Right lobe of liver (tissue), 6 donors: ENCODE measurements around the gene GSG1L. TPM values are rescaled to one million over a fixed set of nuclear protein-coding genes. Genes with fewer than 3 reads are reported as not detected.

Source experiments
- ATAC-seq, 4 donors: fragments of 200-7000 bp; cut with Tn5 transposase; one replicate each; pipeline ENCODE4 v1.9.1; 2020; ENCODE audit warnings: mild to moderate bottlenecking in 4 of 4, moderate library complexity in 4 of 4
- DNase-seq, 3 donors: peaks; one replicate each; pipeline ENCODE4 v3.0.0-alpha.2; 2020
- H3K27ac ChIP-seq, 3 donors: fragments of 200-600 bp; one replicate each; pipeline ENCODE4 v1.8.0; 2022
- H3K27me3 ChIP-seq, 2 donors: fragments of 200-600 bp; one replicate each; pipeline ENCODE4 v1.8.0; 2022
- H3K36me3 ChIP-seq, 4 donors: fragments of 200-600 bp; sonication (generic) in 1 of 4; one replicate each; pipeline versions ENCODE4 v1.5.1 to v1.8.0; 2017 to 2022; ENCODE audit warnings: control low read depth in 1 of 4
- H3K4me1 ChIP-seq, 4 donors: fragments of 200-600 bp; sonication (generic) in 1 of 4; one replicate each; pipeline versions ENCODE4 v1.5.1 to v1.8.0; 2017 to 2022; ENCODE audit warnings: control low read depth in 1 of 4
- H3K4me3 ChIP-seq, 3 donors: fragments of 200-600 bp; one replicate each; pipeline ENCODE4 v1.8.0; 2022
- H3K9me3 ChIP-seq, 4 donors: fragments of 200-600 bp; sonication (generic) in 1 of 4; one replicate each; pipeline versions ENCODE4 v1.5.1 to v1.8.0; 2017 to 2022; ENCODE audit warnings: control low read depth in 1 of 4
- POLR2A ChIP-seq: fragments of 450-650 bp; IDR thresholded peaks from one replicate; pipeline ENCODE4 v1.6.1; 2017; ENCODE audit warnings: antibody characterized with exemption, mild to moderate bottlenecking
- WGBS: methylation state at CpG from one replicate; pipeline ENCODE4 v1.1.6; 2018; ENCODE audit warnings: low coverage, low lambda C conversion rate; ENCODE audit not compliant: insufficient coverage; ENCODE audit errors: missing lambda C conversion rate; 5-methylcytosine and 5-hydroxymethylcytosine counted together
- intact Hi-C, 2 donors: fragments of 100-400 bp; cut with DNase I; formaldehyde crosslinking; loops; one replicate each; pipeline versions ENCODE4 v1.11.2 to v1.14.1; 2022
- total RNA-seq, 6 experiments: library from RNA; depleted of rRNA in 2 of 6; stranded (reverse); fragments of >200 nt in 2 of 6; fragmentation: NEBNext Ultra II Directional in 3 of 6; extraction: Animal tissue kit (Norgen Biotek cat#: 25700) in 3 of 6; gene quantifications; one replicate each; pipeline versions ENCODE4 v1.1.0 to v1.2.4, GENCODE V29; 2016 to 2023
- TF ChIP-seq, protein P1 (sequence below), 4 donors: fragments of 200-600 bp in 3 of 4; fragments of 450-650 bp in 1 of 4; IDR thresholded peaks; one replicate each; pipeline versions ENCODE4 v1.5.1 to v1.8.0; 2016 to 2022; ENCODE audit warnings: antibody characterized with exemption in 4 of 4, mild to moderate bottlenecking in 2 of 4
- donor health status: DM: no; HTN: yes; CAD: no.
- donor health status: DM: no; HTN: no; CAD: no.
- donor health status: DM: no; HTN: no; CAD: no.
- donor health status: DM: no; HTN: yes; CAD: no.
- donor health status: DM: no; HTN: yes; CAD: no.

GSG1L gene
- total RNA-seq, 6 experiments from 2014 or later, result 0.33 TPM; not detected in 5

DNA sequence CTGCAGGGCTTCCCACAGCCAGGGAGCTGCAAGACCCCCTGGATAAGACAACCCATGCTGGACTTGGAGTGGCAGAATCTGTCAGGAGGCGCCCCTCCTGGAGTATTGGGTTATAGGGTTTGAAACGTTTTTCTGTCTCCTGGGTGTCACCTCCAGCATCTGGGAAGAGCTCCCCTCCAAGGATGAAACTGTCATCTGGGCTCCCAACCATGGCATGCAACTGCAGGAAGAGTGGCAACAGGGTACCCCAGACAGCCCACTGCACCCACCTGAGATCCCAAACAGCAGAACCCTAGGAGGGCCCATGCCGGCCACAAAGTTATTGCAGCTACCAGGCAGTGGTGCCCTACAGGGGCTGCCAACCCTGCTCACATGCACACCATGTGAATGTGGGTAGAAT, 636 bp upstream of the GSG1L start:
- Histone ChIP-seq H3K4me1 (no peaks in the 10 kb centered on the region), H3K9me3 (no peaks in the 10 kb centered on the region), H3K27ac (no peak overlapping the region), H3K36me3 (no peaks in the 10 kb centered on the region), H3K27me3 (peaks cover 0 to 12% of the 10 kb centered on the region in 2 donors), H3K4me3 (no peak overlapping the region)
- no peak for DNase-seq
- TF ChIP-seq, protein P1, sequence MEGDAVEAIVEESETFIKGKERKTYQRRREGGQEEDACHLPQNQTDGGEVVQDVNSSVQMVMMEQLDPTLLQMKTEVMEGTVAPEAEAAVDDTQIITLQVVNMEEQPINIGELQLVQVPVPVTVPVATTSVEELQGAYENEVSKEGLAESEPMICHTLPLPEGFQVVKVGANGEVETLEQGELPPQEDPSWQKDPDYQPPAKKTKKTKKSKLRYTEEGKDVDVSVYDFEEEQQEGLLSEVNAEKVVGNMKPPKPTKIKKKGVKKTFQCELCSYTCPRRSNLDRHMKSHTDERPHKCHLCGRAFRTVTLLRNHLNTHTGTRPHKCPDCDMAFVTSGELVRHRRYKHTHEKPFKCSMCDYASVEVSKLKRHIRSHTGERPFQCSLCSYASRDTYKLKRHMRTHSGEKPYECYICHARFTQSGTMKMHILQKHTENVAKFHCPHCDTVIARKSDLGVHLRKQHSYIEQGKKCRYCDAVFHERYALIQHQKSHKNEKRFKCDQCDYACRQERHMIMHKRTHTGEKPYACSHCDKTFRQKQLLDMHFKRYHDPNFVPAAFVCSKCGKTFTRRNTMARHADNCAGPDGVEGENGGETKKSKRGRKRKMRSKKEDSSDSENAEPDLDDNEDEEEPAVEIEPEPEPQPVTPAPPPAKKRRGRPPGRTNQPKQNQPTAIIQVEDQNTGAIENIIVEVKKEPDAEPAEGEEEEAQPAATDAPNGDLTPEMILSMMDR (IDR thresholded peaks at IDR 0.05), result no peak
- intact Hi-C loops, result loop anchor here (10.0 kb wide), 1 partner anchor 89 kb away; no protein-coding TSS in a partner anchor
- WGBS, result 20% methylated on average over 2 of the region's 3 CpGs
- no peak for ATAC-seq

DNA sequence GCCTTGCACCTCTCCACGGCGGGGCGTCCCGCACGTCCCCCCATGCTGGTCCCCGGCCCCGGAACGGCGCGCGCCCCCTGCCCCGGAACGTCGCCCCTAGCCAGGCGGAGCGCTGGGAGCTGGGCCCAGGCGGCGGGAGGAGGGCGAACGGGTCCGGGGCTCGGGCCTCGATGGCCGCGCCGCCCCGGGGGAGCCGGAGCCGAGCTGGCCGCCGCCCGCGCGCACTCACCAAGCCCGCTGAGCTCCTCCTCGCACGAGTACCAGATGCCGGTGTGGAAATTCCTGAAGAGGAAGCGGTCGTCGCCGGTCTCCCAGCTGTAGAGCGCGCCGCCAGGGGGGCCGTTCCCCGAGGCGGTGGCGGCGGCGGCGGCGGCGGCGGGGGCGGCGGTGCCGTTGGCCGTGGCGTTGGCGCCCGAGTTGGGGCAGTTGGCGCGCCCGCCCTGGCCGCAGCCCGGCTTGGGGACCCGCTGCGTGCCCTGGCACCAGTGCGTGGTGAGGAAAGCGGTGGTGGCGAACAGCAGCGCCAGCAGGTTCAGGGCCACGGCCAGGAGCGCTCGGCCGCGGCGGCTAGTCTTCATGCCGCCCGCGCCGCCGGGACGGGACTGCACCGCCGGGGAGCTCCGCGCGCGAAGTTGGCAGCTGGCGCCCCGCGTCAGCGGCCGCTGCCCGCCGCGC, 530 bp downstream of the GSG1L start:
- H3K36me3 ChIP-seq, result no peaks in the 10 kb centered on the region
- TF ChIP-seq, protein P1 (IDR thresholded peaks at IDR 0.05), result no peak
- TF ChIP-seq POLR2A, result no peak
- no peaks in the 10 kb centered on the region for H3K4me1 ChIP-seq
- H3K27ac ChIP-seq, result no peak overlapping the region
- DNase-seq (no peak), ATAC-seq (no peak)
- H3K27me3 ChIP-seq, result peaks cover 0 to 12% of the 10 kb centered on the region in 2 donors
- 2% methylated on average over 27 of the region's 99 CpGs for WGBS
- intact Hi-C loops, result loop anchor here (10.0 kb wide), 1 partner anchor 88 kb away; no protein-coding TSS in a partner anchor
- H3K4me3 ChIP-seq, result peak overlapping the region in 1 of 3 donors; percentile 26
- H3K9me3 ChIP-seq, result no peaks in the 10 kb centered on the region

DNA sequence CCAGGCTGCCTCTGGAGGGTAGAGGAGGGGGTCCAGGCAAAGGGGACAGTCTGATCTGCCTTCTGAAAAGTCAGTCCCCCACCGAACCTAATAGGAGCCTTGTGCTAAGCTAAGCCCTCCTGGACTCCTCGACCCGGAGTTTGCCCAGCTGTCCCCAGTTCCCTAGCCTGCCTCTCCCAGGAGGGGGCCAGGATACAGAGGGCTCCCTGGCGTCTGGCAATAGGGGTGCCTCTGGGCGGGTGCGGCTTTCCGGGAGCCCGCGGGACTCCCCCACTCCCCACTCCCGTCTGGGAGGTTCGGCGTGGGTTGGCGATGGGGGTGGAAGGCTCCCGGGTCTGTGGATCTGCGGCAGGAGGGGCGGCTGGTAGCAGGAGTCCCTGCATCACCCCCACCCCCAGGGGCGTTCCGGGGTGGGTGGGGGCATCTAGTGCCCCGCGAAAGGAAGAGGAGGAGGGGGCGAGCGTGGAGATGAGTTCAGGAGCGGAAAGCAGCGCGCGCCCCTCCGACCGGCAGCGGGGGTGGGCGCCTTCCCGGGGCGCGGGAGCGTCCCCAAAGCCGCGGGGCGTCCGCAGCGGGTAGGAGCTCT, 1.2 kb downstream of the GSG1L start:
- no peak overlapping the region for H3K4me3 ChIP-seq
- WGBS, result no CpG with 5 or more reads among the region's 39 CpGs
- TF ChIP-seq POLR2A, result no peak
- TF ChIP-seq, protein P1 (IDR thresholded peaks at IDR 0.05), result no peak
- no peak overlapping the region for H3K27ac ChIP-seq
- H3K9me3 ChIP-seq, result no peaks in the 10 kb centered on the region
- DNase-seq (no peak), ATAC-seq (no peak)
- intact Hi-C loops, result loop anchor here (10.0 kb wide), 1 partner anchor 88 kb away; no protein-coding TSS in a partner anchor
- H3K36me3 ChIP-seq, result no peaks in the 10 kb centered on the region
- peaks cover 0 to 12% of the 10 kb centered on the region in 2 donors for H3K27me3 ChIP-seq
- H3K4me1 ChIP-seq, result no peaks in the 10 kb centered on the region

DNA sequence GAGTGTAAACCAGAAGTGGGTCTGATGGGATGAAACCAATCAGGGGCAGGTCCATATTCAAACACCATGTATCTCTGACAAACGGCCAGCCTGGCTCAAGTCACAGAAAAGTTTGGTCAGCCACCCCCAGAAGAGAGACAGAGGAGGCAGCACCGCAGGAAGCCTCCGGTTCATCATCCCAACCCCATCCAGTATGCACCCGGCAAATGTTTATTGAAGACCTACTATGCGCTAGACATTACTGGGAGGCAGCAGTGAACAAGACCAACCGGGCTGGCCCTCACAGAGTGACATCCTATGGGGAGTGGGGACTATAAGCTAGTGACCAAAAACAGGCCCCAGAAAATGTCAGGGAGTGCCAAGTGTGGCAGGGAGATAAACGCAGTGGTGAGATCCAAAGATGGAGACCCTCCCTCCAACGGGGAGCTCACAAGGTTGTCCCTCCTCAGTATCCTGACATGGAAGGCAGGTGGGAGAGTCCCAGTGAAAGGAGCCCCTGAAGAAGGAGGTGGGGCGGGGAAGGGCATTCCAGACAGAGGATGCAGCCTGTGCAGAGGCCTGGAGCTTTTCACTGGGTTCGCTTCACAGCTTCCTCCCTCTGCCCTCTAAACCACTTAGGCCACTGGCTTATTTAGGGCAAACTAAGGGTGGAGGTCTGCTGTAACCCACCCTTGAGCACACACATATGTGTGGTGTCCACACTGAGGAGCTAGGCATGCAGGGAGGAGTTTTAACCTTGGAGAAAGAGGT, 2.0 kb downstream of the GSG1L start:
- Histone ChIP-seq H3K36me3 (no peaks in the 10 kb centered on the region), H3K9me3 (no peaks in the 10 kb centered on the region), H3K27me3 (peaks cover 0 to 12% of the 10 kb centered on the region in 2 donors), H3K27ac (no peak overlapping the region), H3K4me1 (no peaks in the 10 kb centered on the region), H3K4me3 (no peak overlapping the region)
- WGBS, result 45% methylated on average over 6 of the region's 10 CpGs
- TF ChIP-seq, protein P1 (IDR thresholded peaks at IDR 0.05), result no peak
- TF ChIP-seq POLR2A, result no peak
- no peak for DNase-seq
- intact Hi-C loops, result loop anchor here (10.0 kb wide), 1 partner anchor 87 kb away; no protein-coding TSS in a partner anchor
- ATAC-seq, result no peak
